ENCODE data around the gene MRPS17.

DNA sequence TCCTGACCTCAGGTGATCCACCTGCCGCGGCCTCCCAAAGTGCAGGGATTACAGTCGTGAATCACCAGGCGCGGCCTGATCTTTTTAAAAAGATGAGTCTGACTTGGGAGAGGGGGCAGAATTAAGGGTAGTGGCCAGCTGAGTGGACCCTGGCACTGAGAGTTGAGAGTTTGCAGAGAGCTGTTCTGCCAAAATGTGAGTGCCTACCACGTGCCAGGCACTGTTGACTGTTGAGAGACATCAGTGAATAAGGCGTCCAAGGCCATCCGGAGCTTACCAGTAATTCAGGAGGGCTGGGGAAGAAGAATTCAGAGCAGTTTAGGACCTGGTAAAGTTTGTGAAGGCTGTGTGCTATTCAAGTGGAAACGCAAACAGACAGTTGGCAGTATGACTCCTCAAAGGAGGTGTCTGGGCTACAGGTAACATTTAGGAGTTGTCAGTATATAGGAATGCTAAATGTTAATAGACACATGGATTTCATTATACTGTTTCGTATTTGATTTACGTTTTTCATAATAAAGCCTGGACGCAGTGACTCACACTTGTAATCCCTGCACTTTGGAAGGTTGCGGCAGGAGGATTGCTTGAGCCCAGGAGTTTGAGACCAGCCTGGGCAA is 14.2 kb downstream of the MRPS17 start:
- TF ChIP-seq, protein P1, sequence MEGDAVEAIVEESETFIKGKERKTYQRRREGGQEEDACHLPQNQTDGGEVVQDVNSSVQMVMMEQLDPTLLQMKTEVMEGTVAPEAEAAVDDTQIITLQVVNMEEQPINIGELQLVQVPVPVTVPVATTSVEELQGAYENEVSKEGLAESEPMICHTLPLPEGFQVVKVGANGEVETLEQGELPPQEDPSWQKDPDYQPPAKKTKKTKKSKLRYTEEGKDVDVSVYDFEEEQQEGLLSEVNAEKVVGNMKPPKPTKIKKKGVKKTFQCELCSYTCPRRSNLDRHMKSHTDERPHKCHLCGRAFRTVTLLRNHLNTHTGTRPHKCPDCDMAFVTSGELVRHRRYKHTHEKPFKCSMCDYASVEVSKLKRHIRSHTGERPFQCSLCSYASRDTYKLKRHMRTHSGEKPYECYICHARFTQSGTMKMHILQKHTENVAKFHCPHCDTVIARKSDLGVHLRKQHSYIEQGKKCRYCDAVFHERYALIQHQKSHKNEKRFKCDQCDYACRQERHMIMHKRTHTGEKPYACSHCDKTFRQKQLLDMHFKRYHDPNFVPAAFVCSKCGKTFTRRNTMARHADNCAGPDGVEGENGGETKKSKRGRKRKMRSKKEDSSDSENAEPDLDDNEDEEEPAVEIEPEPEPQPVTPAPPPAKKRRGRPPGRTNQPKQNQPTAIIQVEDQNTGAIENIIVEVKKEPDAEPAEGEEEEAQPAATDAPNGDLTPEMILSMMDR (conservative IDR thresholded peaks at IDR 0.05 in 1 of 2, IDR thresholded peaks at IDR 0.05 in 1 of 2; ENCODE audit: low read depth in 1 of 2, low read length in 2 of 2): no peak
- TF ChIP-seq EZH2 (IDR thresholded peaks at IDR 0.05; ENCODE audit: low read length, missing control alignments): no peak

Measured in fibroblast of lung (primary cell).